Sigmoid colon (tissue), 4 donors: ENCODE data around the gene SLC4A7.

ENCODE experiments used
- CTCF ChIP-seq, 4 experiments: fragments of 450-650 bp in 3 of 4; fragments of 200-600 bp in 1 of 4; IDR thresholded peaks; one replicate each; pipeline ENCODE4 v1.5.1; 2016 to 2019; ENCODE audit warnings: antibody characterized with exemption in 4 of 4, mild to moderate bottlenecking in 3 of 4, moderate library complexity in 2 of 4
- EP300 ChIP-seq, 4 donors: sonication (generic); formaldehyde crosslinking; IDR thresholded peaks; one replicate each; pipeline ENCODE4 v1.6.1; 2017; ENCODE audit warnings: antibody characterized with exemption in 4 of 4
- POLR2A ChIP-seq, 2 donors: fragments of 450-650 bp; IDR thresholded peaks; one replicate each; pipeline ENCODE4 v1.6.1; 2016; ENCODE audit warnings: antibody characterized with exemption in 2 of 2, mild to moderate bottlenecking in 2 of 2, moderate library complexity in 2 of 2
- POLR2AphosphoS5 ChIP-seq, 4 donors: sonication (generic); formaldehyde crosslinking; IDR thresholded peaks; one replicate each; pipeline ENCODE4 v1.6.1; 2017; ENCODE audit warnings: antibody characterized with exemption in 4 of 4

- TF ChIP-seq POLR2A (IDR thresholded peaks at IDR 0.05): no peak
- TF ChIP-seq CTCF (IDR thresholded peaks at IDR 0.05): no peak
- no peak for TF ChIP-seq POLR2AphosphoS5 (IDR thresholded peaks at IDR 0.05)
- no peak for TF ChIP-seq EP300 (IDR thresholded peaks at IDR 0.05)
These were observed 150.3 kb downstream of the SLC4A7 start for GRCh38 chr3:27333843-27334242.
